HG03575 (cell line): ENCODE measurements around the gene FRMPD4.

Source experiments
- ATAC-seq: cut with Tn5 transposase; IDR thresholded peaks from one replicate; pipeline ENCODE4 v1.9.1; 2021; ENCODE audit not compliant: unreplicated experiment, insufficient number of reproducible peaks, low FRiP score; ENCODE audit errors: extremely low read depth

FRMPD4 gene

DNA sequence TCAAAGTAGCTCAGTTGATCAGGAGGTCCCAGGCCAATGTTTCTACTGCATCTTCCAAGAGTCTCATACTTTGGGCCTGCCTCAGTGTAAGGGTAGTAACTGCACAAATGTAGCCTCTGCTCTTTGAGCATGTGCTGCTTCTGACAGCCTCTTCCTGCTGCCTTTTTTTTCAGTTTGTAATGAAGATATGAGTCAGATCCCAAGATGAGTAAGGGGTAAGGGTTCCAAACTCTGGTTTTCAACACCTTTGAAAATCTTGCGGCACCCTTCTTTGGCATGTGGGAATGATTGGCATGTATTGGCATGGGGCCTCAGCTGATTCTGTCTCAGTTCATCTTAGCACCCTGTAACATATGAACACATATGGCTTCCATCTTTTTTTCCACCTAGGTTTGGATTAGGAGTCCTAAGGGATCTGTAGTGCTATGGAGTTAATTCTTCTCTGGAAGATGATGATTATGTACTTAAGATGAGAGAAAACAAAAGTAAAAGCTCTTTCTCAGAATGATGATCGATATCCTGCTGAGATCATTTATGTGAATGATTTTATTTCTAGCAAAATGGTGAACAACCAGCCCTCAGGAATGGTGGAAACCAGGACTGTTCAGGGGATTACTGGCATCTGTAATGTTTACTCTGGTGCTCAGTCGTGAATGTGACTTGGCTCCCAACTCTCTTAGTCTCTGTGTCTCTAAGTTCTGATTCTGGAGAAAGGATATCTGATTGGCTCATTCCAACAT is 534.3 kb downstream of the FRMPD4 start:
- ATAC-seq = no peak

- ATAC-seq = no peak
Observed at GRCh38 chrX:12673487-12673886, 535.2 kb downstream of the FRMPD4 start.

DNA sequence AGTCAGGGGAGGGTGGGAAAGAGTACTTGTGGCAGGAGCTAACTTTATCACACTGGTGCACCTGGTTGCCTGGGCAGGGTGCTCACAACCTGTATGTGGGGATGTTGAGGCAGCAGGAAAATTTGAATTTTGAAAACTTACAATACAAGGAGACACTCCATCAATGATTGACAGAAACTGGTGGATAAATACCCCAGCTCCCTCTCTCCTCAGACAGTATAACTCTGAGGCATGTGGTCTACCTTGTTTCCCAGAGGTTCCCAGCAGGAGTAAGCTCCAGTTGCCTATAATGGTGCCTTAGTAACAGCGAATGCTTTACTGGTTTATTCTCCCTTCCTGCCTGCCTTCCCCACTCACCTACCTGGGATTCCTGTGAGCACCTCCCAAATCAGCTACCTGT is 541.2 kb downstream of the FRMPD4 start:
- no peak for ATAC-seq

- ATAC-seq = no peak
Observed at GRCh38 chrX:12681047-12681446, 542.8 kb downstream of the FRMPD4 start.

- ATAC-seq = no peak
Observed at GRCh38 chrX:12685541-12685940, 547.3 kb downstream of the FRMPD4 start.

GRCh38 chrX:12686331-12686730 is 548.1 kb downstream of the FRMPD4 start:
- no peak for ATAC-seq

GRCh38 chrX:12690646-12691045 is 552.4 kb downstream of the FRMPD4 start:
- ATAC-seq = no peak

- no peak for ATAC-seq
Observed at GRCh38 chrX:12693754-12694153, 555.5 kb downstream of the FRMPD4 start.

DNA sequence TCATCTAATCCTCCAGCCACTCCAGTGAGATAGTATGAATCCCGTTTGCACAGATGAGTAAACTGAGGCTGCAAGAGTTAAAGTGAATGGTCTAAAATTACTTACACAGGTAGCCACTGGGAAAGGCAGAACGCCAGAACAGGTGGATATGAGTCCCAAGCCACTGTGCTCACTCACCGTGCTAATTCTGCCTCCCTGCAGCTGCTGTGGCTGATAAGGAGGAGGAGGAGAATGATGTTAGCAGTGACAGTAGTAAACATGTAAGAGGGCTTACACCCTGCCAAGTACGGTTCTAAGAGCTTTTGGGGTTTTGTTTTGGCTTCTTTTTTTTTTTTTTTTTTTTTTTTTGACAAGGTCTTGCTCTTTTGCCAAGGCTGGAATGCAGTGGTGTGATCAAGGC is 562.5 kb downstream of the FRMPD4 start:
- no peak for ATAC-seq

- no peak for ATAC-seq
Observed at GRCh38 chrX:12701628-12702027, 563.4 kb downstream of the FRMPD4 start.

GRCh38 chrX:12702509-12703091 is 564.3 kb downstream of the FRMPD4 start:
- no peak for ATAC-seq

DNA sequence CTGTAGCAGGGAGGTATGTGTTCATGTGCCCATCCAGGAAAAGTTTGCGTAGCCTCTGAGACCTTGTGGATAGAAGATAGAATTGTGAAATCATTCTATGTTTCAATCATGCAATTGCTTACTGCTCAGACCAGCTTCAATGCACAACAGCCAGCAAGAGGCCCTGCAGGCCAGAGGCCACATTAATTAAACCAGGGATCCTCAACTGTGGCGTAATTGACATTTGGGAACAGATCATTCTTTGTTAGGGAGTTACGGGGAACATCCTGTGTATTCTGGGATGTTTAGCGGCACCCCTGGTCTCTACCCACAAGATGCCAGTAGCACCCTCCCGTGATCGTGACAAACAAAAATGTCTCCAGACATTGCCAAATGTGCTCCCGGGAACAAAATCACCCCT is 566.4 kb downstream of the FRMPD4 start:
- ATAC-seq = no peak

GRCh38 chrX:12709047-12709446 is 570.8 kb downstream of the FRMPD4 start:
- ATAC-seq = no peak

GRCh38 chrX:12711435-12712040 is 573.3 kb downstream of the FRMPD4 start:
- no peak for ATAC-seq

- no peak for ATAC-seq
Observed at GRCh38 chrX:12716574-12716973, 578.3 kb downstream of the FRMPD4 start.

GRCh38 chrX:12719837-12720236 is 581.6 kb downstream of the FRMPD4 start:
- no peak for ATAC-seq

DNA sequence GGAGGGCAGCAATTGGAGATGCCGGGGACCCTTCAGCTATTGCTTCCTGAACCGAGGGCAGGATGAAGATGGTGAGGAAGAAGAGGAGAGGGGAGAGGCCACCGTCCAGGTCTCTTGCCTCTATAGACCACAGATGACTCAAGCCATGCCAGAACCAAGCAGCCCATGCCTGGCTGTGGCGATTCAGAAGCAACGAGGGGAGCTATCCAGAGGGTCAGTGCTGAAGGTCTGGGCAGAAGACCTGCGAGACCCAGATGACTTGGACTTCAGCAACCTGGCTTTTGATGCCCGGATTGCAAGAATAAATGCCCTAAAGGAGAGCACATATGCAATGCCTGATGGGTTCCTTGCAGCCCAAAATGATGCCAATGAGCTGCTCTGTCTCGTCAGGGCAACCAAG is 582.8 kb downstream of the FRMPD4 start:
- ATAC-seq = no peak

DNA sequence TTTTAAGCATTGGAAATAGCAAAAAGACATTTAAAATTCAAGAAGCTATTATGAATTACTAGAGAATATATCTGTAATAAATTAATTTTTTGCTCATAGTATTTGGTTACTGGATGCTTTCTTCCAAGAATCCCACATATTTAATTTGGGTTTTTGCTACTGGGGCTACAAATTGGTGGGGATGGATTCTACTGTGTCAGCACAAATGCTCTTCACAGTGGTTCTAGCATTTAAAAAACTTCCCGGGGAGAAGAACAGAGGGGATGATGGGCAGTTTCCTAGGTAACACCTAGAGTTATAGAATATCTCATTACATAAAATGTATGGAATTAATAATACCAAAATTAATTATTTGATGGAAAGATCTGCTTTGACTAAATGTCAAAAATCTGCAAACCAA is 584.0 kb downstream of the FRMPD4 start:
- ATAC-seq = no peak

GRCh38 chrX:12741416-12741815 is 603.1 kb downstream of the FRMPD4 start:
- ATAC-seq = no peak

DNA sequence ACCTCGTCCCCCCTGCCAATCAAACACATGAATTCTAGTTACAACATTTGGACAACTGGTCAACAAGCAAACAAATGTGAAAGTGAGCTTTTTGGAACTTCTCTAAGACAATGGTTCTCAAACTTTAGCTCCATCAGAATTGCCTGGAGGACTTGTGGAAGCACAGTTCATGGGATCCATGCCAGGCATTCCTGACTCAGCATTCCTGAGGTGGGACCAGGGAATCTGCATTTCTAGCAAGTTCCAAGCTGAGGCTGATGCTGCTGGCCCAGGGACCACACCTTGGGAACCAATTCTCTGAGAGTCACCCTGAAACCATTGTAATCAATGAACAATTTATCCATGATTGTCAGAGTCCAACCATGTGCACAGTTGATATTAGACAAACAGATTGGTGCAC is 609.2 kb downstream of the FRMPD4 start:
- no peak for ATAC-seq
